Kidney (tissue), 14 donors: Measurements from ENCODE around the gene LDLRAD4. TPM values are rescaled to one million over a fixed set of nuclear protein-coding genes. Genes with fewer than 3 reads are reported as not detected.
A peak's percentile ranks its signal among the peaks of the same experiment; 100 is the strongest.

Source experiments
- DNase-seq, 5 donors: peaks; one replicate each; pipeline ENCODE4 v3.0.0-alpha.2; 2013 to 2020
- FAIRE-seq: peaks from 2 replicates; lab custom pipeline; 2012; peaks lifted over from hg19 to GRCh38; lab: Jason Lieb, UNC
- H3K27ac ChIP-seq, 2 donors: one replicate each; pipeline ENCODE4 v1.7.0; 2013; ENCODE audit warnings: low read depth in 2 of 2, low read length in 2 of 2, inconsistent platforms in 1 of 2
- H3K27me3 ChIP-seq: one replicate; pipeline ENCODE4 v1.7.1; 2013; ENCODE audit warnings: low read length, inconsistent platforms; ENCODE audit not compliant: control insufficient read depth, insufficient read depth
- H3K36me3 ChIP-seq, 3 donors: one replicate each; pipeline versions ENCODE4 v1.7.0 to v1.7.1; 2013; ENCODE audit warnings: low read length in 3 of 3, control low read depth in 1 of 3, inconsistent platforms in 1 of 3; ENCODE audit not compliant: insufficient read depth in 3 of 3, control insufficient read depth in 2 of 3
- H3K4me1 ChIP-seq, 3 donors: one replicate each; pipeline versions ENCODE4 v1.7.0 to v1.7.1; 2013; ENCODE audit warnings: low read length in 3 of 3, inconsistent platforms in 1 of 3, low read depth in 1 of 3; ENCODE audit not compliant: control insufficient read depth in 2 of 3, insufficient read depth in 2 of 3
- H3K4me3 ChIP-seq, 3 donors: one replicate each; pipeline versions ENCODE4 v1.7.0 to v1.8.1; 2013; ENCODE audit warnings: low read length in 3 of 3, control low read depth in 1 of 3, inconsistent platforms in 1 of 3
- H3K9ac ChIP-seq, 3 donors: one replicate each; pipeline versions ENCODE4 v1.7.0 to v1.7.1; 2013; ENCODE audit warnings: low read length in 3 of 3, control low read depth in 1 of 3, inconsistent platforms in 1 of 3
- H3K9me3 ChIP-seq, 3 donors: one replicate each; pipeline versions ENCODE4 v1.7.0 to v1.7.1; 2013; ENCODE audit warnings: low read length in 3 of 3, control low read depth in 1 of 3, inconsistent platforms in 1 of 3; ENCODE audit not compliant: control insufficient read depth in 2 of 3, insufficient read depth in 1 of 3
- intact Hi-C: fragments of 100-400 bp; cut with DNase I; formaldehyde crosslinking; loops from one replicate; pipeline ENCODE4 v1.11.1; 2022
- polyA plus RNA-seq: library from polyadenylated mRNA; stranded (reverse); fragments of 350-450 nt; fragmentation: Illumina TruSeq; extraction: RNeasy Lipid Tissue Mini Kit (QIAGEN cat#74804); gene quantifications from one replicate; pipeline ENCODE4 v1.2.3, GENCODE V29; 2014; ENCODE audit warnings: low read depth, low replicate concordance; ENCODE audit not compliant: insufficient read depth
- total RNA-seq: library from RNA; stranded (reverse); fragmentation: NEBNext Ultra II Directional; extraction: Animal tissue kit (Norgen Biotek cat#: 25700); gene quantifications from one replicate; pipeline ENCODE4 v1.2.1, GENCODE V29; 2021
- TF ChIP-seq, protein P1 (sequence below): IDR thresholded peaks from 3 replicates; pipeline ENCODE4 v1.5.1; 2012; ENCODE audit warnings: mild to moderate bottlenecking, moderate library complexity, borderline replicate concordance; ENCODE audit not compliant: insufficient read depth; ENCODE audit errors: extremely low read depth
- donor health status: control.
- donor health status: control.
- donor health status: control.
- donor health status: control.
- donor health status: control.
- donor health status: DM: yes; HTN: yes; CAD: no.
- donor health status: Normal renal cell carcinoma (clear cell type).

Gene LDLRAD4
- total and polyA plus RNA-seq, 2 donors from 2014 or later: 2.3 to 42.3 TPM

DNA sequence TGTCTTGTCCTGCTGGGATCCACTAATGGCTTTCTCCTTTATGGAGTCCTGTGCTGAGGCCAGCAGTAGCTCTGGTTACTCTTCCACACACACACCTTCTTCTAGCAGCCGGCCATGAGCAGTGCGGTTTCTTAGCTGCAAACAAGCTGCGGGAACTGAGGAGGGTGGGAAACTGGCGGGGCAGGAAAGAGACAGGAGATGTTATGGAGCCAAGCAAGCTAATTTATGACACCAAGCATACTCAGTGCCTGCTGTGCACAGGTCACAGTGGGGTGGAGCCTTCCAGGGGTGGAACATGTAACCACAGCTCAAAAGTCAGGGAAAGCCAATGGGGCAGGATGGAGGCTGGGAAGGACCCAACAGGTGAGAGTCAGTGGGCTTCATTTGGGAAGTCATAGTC lies 327.0 kb downstream of the LDLRAD4 start:
- intact Hi-C loops: no loop called here
- H3K4me1 ChIP-seq: no peaks in the 10 kb centered on the region
- FAIRE-seq: no peak

DNA sequence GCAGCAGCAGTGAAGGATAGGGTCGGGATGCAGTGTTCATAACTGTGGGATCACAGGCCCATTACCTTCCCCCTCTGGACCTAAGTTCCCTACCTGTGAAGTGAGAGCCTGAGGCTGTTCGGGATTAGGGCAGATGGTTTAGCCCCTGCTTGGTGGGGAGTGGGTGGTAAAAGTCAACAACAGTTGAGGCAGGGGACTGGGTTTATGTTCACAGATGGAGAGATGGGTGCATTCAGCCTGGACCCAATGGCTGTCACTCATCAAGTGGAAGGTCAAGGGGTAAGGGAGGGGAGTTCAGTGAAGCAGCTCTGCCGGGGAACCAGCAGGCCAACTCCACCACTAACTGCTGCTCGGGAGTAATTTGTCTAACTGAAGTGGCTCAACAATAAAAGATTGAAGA lies 327.4 kb downstream of the LDLRAD4 start:
- Histone ChIP-seq H3K27ac (no peak overlapping the region), H3K4me1 (no peaks in the 10 kb centered on the region), H3K9me3 (no peaks in the 10 kb centered on the region), H3K27me3 (no peaks in the 10 kb centered on the region), H3K4me3 (no peak overlapping the region), H3K36me3 (no peaks in the 10 kb centered on the region), H3K9ac (no peak overlapping the region)
- TF ChIP-seq, protein P1, sequence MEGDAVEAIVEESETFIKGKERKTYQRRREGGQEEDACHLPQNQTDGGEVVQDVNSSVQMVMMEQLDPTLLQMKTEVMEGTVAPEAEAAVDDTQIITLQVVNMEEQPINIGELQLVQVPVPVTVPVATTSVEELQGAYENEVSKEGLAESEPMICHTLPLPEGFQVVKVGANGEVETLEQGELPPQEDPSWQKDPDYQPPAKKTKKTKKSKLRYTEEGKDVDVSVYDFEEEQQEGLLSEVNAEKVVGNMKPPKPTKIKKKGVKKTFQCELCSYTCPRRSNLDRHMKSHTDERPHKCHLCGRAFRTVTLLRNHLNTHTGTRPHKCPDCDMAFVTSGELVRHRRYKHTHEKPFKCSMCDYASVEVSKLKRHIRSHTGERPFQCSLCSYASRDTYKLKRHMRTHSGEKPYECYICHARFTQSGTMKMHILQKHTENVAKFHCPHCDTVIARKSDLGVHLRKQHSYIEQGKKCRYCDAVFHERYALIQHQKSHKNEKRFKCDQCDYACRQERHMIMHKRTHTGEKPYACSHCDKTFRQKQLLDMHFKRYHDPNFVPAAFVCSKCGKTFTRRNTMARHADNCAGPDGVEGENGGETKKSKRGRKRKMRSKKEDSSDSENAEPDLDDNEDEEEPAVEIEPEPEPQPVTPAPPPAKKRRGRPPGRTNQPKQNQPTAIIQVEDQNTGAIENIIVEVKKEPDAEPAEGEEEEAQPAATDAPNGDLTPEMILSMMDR: no peak
- FAIRE-seq (no peak), DNase-seq (peak in 1 of 5 donors; percentile 30)
- intact Hi-C loops: no loop called here

More for the DNA sequence above, 327.0 kb downstream of the LDLRAD4 start:
- H3K27me3 ChIP-seq: no peaks in the 10 kb centered on the region
- TF ChIP-seq, protein P1: no peak
- no peaks in the 10 kb centered on the region for H3K36me3 ChIP-seq
- H3K9ac ChIP-seq: no peak overlapping the region
- no peaks in the 10 kb centered on the region for H3K9me3 ChIP-seq
- no peak overlapping the region for H3K27ac ChIP-seq
- peak in 1 of 5 donors; percentile 31 for DNase-seq
- no peak overlapping the region for H3K4me3 ChIP-seq

DNA sequence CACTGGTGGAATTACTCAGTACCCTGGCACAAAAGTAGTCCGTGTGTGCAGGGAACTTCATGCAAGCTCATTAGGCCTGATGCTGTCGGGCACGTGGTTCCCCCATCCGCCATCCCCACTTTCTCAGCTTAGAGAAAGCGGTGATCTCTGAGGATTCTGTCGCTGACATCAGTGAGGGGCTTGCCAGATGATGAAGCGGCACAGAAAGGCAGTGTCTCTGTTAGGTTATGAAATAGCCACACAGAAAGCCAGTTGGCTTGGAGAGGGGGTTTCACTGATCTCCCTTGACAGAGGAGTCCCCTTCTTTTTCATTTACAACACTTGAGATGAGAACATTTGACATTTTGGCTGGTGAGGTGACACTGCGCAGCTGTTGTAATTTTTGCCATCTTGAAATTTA lies 328.1 kb downstream of the LDLRAD4 start:
- Histone ChIP-seq H3K9me3 (no peaks in the 10 kb centered on the region), H3K4me1 (no peaks in the 10 kb centered on the region), H3K4me3 (no peak overlapping the region), H3K36me3 (no peaks in the 10 kb centered on the region), H3K27ac (no peak overlapping the region), H3K9ac (no peak overlapping the region), H3K27me3 (no peaks in the 10 kb centered on the region)
- TF ChIP-seq, protein P1: no peak
- no peak for FAIRE-seq
- DNase-seq: no peak
- intact Hi-C loops: no loop called here

DNA sequence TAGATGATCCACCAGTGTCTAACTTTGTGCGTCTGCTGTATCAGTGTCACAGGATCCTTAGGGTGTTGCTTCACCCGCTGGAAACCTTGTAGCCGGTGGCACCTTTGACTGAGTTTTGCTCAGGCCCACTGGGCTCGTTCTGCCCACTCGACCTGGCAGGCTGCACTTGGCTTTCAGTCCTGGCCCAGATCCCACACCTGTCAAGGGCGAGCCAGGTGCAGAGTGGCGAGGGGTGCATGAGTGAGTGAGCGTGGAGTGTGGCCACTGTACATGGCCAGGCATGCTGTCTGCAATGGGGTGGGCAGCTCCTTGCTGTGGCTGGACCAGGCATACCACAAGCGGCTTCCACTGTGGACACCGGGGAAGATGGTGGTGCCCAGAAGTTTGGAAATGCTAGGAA lies 328.8 kb downstream of the LDLRAD4 start:
- Histone ChIP-seq H3K4me3 (no peak overlapping the region), H3K4me1 (peaks cover 0 to 4% (median 0%) of the 10 kb centered on the region in 3 donors), H3K27me3 (no peaks in the 10 kb centered on the region), H3K27ac (no peak overlapping the region), H3K9me3 (no peaks in the 10 kb centered on the region), H3K9ac (no peak overlapping the region), H3K36me3 (no peaks in the 10 kb centered on the region)
- no peak for DNase-seq
- FAIRE-seq: no peak
- intact Hi-C loops: no loop called here
- TF ChIP-seq, protein P1: no peak
